Nephron (organoid): Measurements from ENCODE around the gene ACOXL.

Experiments
- H3K27ac Mint-ChIP-seq, 3 experiments: 2 replicates each; pipeline ENCODE4 v1.8.0; 2020; ENCODE audit warnings: mixed read lengths in 3 of 3, mild to moderate bottlenecking in 2 of 3, moderate library complexity in 1 of 3
- H3K27me3 Mint-ChIP-seq: 2 replicates; pipeline ENCODE4 v1.8.0; 2021; ENCODE audit warnings: low read depth, mild to moderate bottlenecking, moderate library complexity, mixed read lengths
- H3K36me3 Mint-ChIP-seq: 2 replicates; pipeline ENCODE4 v1.8.0; 2020; ENCODE audit warnings: low read depth, mixed read lengths
- H3K4me1 Mint-ChIP-seq: 2 replicates; pipeline ENCODE4 v1.8.0; 2020; ENCODE audit warnings: mixed read lengths
- H3K4me3 Mint-ChIP-seq, 3 experiments: 2 replicates each; pipeline ENCODE4 v1.8.0; 2020; ENCODE audit warnings: mild to moderate bottlenecking in 3 of 3, mixed read lengths in 3 of 3, moderate library complexity in 2 of 3
- H3K9me3 Mint-ChIP-seq: 2 replicates; pipeline ENCODE4 v1.8.0; 2020; ENCODE audit warnings: mixed read lengths
- TF ChIP-seq, protein P1 (sequence below), 3 experiments: fragments of 200-600 bp; sonication (generic); IDR thresholded peaks; one replicate each; pipeline ENCODE4 v1.5.0; 2021; ENCODE audit warnings: antibody characterized with exemption in 3 of 3; ENCODE audit not compliant: unreplicated experiment in 3 of 3

Gene ACOXL

DNA sequence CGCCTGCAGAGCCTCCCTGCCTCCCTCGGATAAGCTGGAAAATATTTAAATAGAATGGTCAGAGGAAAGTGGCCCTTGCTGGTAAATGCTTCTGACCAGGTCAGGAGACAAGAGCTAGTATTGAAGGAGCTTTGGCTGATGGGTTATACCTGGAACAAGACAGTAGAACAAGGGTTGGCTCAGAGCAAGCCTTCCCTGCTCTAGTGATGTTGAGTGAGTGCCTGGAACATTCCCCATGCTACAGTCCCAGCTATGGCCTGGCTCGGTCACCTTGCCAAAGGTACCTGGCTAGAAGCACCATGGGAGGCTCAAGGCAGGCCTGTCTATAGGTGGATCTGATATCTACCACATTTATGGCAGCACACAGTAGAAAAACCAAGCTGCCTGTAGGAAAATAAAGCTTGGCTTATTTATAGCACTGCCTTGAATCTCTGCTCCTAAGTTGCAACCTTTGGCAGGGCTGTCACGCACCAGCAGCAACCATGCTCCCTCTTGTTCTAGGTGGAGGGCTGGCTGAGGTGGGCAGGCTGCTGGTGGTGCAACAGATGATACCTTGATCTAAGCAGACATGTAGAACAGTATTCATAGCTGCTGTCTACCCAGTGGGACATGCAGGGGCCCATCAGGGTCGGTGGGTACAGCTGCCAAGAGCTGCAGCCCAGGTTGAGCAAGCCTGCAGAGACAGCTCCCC lies 321.6 kb downstream of the ACOXL start:
- Mint-ChIP-seq H3K4me3 (no peak overlapping the region), H3K27ac (peak overlapping the region in 2 of 3 experiments; percentile 20 to 86), H3K4me1 (peaks cover 30% of the 10 kb centered on the region), H3K9me3 (peaks cover 4% of the 10 kb centered on the region), H3K36me3 (no peaks in the 10 kb centered on the region), H3K27me3 (peaks cover 11% of the 10 kb centered on the region)
- TF ChIP-seq, protein P1, sequence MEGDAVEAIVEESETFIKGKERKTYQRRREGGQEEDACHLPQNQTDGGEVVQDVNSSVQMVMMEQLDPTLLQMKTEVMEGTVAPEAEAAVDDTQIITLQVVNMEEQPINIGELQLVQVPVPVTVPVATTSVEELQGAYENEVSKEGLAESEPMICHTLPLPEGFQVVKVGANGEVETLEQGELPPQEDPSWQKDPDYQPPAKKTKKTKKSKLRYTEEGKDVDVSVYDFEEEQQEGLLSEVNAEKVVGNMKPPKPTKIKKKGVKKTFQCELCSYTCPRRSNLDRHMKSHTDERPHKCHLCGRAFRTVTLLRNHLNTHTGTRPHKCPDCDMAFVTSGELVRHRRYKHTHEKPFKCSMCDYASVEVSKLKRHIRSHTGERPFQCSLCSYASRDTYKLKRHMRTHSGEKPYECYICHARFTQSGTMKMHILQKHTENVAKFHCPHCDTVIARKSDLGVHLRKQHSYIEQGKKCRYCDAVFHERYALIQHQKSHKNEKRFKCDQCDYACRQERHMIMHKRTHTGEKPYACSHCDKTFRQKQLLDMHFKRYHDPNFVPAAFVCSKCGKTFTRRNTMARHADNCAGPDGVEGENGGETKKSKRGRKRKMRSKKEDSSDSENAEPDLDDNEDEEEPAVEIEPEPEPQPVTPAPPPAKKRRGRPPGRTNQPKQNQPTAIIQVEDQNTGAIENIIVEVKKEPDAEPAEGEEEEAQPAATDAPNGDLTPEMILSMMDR (IDR thresholded peaks at IDR 0.05; ENCODE audit: unreplicated experiment in 3 of 3), result no peak

DNA sequence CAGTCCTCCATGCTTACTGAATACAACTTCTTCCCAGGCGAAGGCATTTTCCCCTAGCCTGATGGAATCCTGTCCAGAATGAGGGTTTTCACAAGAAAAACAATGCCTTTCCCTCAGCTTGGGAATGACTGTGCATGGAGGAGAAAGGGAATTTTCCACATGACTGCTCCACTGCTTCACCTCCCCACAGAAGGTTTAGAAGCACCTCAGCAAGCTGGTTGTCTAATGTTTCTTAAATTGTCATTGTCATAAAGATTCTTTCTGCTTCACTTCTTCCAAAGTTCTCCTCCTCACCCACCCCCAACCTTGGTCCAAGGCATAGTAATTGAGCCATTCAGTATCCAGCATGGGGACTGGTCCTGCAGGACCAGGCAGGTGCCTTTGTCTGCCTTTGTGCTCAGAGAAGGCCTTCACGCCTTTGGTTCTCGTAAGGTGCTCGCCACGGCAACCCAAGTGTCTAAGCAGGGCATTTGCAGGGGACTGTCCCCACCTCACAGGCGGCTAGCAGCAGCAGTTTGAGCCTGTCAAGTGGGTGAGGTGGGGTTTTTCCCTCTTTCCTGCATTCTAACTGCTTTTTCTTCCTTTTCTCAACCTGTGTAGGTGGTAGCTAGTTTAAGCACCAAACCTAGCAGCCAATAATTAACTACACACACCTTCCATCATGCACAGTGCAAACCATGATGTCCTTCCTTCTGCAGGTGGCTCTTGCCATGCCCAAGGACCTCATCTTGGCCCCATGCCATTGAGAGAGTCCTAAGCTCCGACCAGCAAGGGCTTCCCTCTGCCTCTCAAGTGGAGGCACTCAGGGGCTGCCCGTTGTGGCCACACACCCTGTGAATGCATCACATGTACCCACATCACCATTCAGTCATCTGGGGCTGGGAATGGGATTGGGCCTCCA lies 322.7 kb downstream of the ACOXL start:
- H3K4me1 Mint-ChIP-seq, result peaks cover 20% of the 10 kb centered on the region

DNA sequence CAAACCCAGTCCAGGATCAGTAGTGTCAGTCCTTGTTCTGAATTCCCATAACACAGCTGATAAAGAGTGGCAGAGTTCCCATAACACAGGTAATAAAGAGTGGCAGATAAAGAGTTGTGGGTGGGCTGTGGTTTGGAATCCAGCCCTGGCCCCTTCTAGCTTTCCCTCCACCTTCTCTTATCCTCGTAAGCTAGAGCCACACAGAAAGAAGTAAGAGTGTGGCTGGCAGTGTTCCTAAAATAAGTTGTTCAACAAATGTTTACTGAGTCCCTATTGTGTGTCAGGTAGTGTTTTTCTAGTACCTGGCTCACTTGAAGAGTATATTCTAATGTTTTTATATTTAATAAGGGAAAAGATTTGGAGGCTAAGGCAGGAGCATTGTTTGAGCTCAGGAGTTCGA lies 323.4 kb downstream of the ACOXL start:
- H3K9me3 Mint-ChIP-seq, result peaks cover 9% of the 10 kb centered on the region
- peaks cover 8% of the 10 kb centered on the region for H3K27me3 Mint-ChIP-seq
- H3K4me3 Mint-ChIP-seq, result no peak overlapping the region
- TF ChIP-seq, protein P1 (IDR thresholded peaks at IDR 0.05; ENCODE audit: unreplicated experiment in 3 of 3), result no peak
- H3K27ac Mint-ChIP-seq, result peak overlapping the region in 1 of 3 experiments; percentile 20
- H3K36me3 Mint-ChIP-seq, result peaks cover 3% of the 10 kb centered on the region
- peaks cover 20% of the 10 kb centered on the region for H3K4me1 Mint-ChIP-seq

More for the DNA sequence above, 322.7 kb downstream of the ACOXL start:
- TF ChIP-seq, protein P1 (IDR thresholded peaks at IDR 0.05; ENCODE audit: unreplicated experiment in 3 of 3), result no peak
- H3K9me3 Mint-ChIP-seq, result peaks cover 7% of the 10 kb centered on the region
- H3K27ac Mint-ChIP-seq, result peak overlapping the region; percentile 20 to 86 (median 56)
- H3K27me3 Mint-ChIP-seq, result peaks cover 8% of the 10 kb centered on the region
- no peak overlapping the region for H3K4me3 Mint-ChIP-seq
- no peaks in the 10 kb centered on the region for H3K36me3 Mint-ChIP-seq

DNA sequence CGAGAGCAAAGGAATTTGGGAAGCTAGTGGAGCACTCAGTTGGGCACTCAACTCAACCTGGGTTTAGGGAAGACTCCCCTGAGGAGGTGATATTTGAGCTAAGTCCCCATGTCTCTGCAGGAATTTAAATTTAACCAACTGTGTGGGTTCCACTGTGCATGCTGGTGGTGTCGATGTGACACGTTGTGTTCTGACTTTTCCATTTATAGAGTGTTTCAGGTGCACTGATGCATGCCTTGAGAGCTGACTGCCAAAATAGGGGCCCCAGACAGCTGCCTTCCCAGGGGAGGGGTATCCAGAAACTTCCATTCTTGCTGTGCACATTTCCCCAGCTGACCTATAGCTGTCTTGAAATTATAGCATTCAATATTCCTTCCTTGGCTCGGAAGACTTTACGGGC lies 324.7 kb downstream of the ACOXL start:
- peaks cover 8% of the 10 kb centered on the region for H3K27me3 Mint-ChIP-seq
- H3K4me1 Mint-ChIP-seq, result peaks cover 20% of the 10 kb centered on the region
- peaks cover 3% of the 10 kb centered on the region for H3K36me3 Mint-ChIP-seq
- peaks cover 13% of the 10 kb centered on the region for H3K9me3 Mint-ChIP-seq
- TF ChIP-seq, protein P1 (IDR thresholded peaks at IDR 0.05; ENCODE audit: unreplicated experiment in 3 of 3), result no peak
- H3K4me3 Mint-ChIP-seq, result no peak overlapping the region
- H3K27ac Mint-ChIP-seq, result no peak overlapping the region

DNA sequence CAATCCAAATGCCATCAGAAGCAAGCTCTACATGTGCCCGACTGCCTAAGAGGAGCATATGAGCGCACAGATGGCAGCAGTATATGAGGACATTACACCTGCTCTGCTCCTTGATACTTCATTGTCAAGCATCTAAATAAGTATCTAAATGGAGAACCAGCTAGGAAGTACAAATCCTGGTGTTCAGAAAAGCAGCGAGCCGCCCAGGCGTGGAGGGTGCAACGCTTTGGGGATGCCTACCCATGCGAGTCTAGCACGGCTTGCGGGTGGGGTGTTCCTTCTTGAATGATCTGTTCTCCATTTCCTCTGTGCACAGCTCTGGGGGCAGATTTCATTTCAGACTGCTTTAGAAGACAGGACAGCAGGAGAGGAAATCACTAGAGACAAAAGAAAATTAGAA lies 325.3 kb downstream of the ACOXL start:
- TF ChIP-seq, protein P1 (IDR thresholded peaks at IDR 0.05; ENCODE audit: unreplicated experiment in 3 of 3), result no peak

More for the DNA sequence above, 325.3 kb downstream of the ACOXL start:
- peaks cover 13% of the 10 kb centered on the region for H3K9me3 Mint-ChIP-seq
- peaks cover 20% of the 10 kb centered on the region for H3K4me1 Mint-ChIP-seq
- peaks cover 8% of the 10 kb centered on the region for H3K27me3 Mint-ChIP-seq
- H3K36me3 Mint-ChIP-seq, result peaks cover 3% of the 10 kb centered on the region
- no peak overlapping the region for H3K4me3 Mint-ChIP-seq
- peak overlapping the region in 1 of 3 experiments; percentile 7 for H3K27ac Mint-ChIP-seq
